ENCODE measurements around the gene RXRA. TPM values are rescaled to one million over a fixed set of nuclear protein-coding genes. Genes with fewer than 3 reads are reported as not detected.

The RXRA gene
- total RNA-seq, 2 experiments from 2014 or later: 1.2 to 1.4 TPM

DNA sequence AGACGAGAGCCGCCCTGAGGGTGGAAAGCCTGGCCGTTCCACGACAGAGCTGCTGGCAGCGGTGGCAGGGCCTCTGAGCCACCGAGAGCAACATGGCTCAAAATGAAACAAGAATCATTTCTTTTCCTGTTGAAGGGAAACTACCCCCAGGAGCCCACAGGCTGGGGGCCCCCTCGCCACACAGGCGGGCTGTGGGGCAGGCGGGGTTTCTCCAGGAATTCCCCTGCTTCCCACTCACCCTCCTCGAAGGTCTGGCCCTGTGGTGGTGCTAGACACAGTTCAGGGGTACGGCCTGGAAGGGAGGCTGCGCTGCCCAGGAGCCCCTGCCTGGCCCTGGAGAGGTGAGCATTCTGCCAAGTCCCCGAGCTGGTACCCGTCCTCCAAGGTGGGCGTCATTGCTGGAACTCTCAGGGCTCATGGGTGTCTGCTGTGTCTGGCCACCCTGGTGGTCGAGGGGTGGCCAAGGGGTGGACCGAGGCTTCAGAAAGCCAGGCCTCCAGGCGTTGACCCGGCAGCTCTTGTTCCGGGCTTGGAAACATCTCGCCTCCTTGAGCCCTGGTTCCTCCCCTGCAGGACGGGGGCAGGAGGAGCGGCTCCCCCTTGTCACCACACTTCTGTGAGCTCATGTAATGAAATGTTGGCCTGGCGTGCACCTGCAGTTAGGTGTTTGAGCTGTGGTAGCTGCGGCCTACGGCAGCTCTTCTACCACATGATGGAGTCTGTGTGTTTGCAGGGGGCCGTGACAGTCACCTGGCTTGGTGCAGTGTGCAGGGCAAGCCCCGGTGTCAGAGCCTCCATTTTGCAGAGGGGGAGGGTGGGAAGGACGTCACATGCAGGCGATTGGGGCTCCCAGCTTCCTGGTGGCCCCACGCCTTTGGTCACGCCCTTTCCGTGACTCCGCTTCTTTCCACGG is 65.3 kb downstream of the RXRA start:
- peak overlapping the region; percentile 58 for H3K4me3 Mint-ChIP-seq
- CTCF ChIA-PET: interaction anchor here (0.9 to 1.8 kb wide), 6 partner anchors 11 to 64 kb away, joined by 3 to 4 read pairs (median 3); no protein-coding TSS in a partner anchor
- H3K27me3 Mint-ChIP-seq: peaks cover 7% of the 10 kb centered on the region
- peaks cover 44% of the 10 kb centered on the region for H3K4me1 Mint-ChIP-seq
- POLR2A ChIA-PET: no interaction called here
- peak overlapping the region; percentile 91 for H3K27ac Mint-ChIP-seq
- no peaks in the 10 kb centered on the region for H3K36me3 Mint-ChIP-seq (ENCODE audit: low read depth)
- peaks cover 4% of the 10 kb centered on the region for H3K9me3 Mint-ChIP-seq
- peak; percentile 55 for DNase-seq

DNA sequence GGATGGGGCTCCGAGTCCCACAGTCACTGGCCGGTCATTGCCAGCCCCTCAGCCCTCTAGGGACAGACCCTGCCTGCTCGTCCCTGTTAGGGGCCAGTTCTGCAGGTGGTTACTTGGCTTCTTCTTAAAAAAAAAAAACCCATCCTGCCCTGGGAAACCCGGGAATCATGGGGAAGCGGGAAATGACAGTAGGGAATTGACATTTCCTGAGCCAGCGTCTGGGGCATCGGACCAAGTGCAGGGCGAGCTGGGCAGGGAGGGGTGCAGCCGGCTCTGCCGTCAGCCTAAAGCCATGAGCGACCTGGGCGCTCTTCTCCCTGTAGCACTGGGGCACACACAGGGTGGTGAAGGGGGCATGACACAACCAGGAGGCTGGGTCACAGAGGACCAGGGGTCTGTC is 66.6 kb downstream of the RXRA start:
- Mint-ChIP-seq H3K4me3 (no peak overlapping the region), H3K4me1 (peaks cover 56% of the 10 kb centered on the region), H3K27ac (no peak overlapping the region), H3K36me3 (ENCODE audit: low read depth) (no peaks in the 10 kb centered on the region), H3K9me3 (peaks cover 4% of the 10 kb centered on the region), H3K27me3 (peaks cover 6% of the 10 kb centered on the region)
- ChIA-PET POLR2A (no interaction called here), CTCF (interaction anchor here (0.7 kb wide), 1 partner anchor 235 kb away, joined by 3 read pairs; no protein-coding TSS in a partner anchor)
- no peak for DNase-seq

DNA sequence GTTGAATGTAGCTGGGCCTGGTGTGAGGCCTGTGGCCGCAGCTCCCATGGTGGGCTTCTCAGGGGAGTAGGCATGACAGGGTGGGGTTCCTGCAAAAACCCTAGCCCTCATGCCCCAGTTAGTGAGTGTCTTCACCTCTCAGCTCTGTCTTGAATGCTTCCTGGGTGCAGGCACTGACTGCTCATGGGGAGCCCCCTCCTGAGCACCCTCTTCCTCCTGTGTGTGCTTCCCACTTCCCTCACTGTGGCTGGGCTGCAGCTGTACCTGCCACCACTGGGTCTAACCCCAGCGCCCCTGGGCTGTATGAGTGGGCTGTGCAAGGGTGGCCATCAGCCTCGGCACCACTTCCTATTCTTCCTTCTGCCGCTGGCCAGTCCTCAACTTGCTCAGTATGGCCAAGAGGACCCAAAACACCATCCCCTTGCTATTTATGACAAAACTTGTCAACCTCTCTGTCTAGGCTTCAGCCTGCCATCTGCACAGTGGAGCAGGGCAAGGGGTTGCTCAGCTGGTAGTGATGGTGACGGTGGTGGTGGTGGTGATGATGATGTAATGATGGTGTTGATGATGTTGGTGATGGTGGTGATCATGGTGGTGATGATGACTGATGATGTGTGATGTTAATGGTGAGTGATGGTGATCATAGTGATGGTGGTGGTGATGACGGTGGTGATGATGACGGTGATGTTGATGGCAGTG is 67.5 kb downstream of the RXRA start:
- ChIA-PET CTCF (interaction anchor here (0.7 to 1.2 kb wide), 2 partner anchors 20 to 235 kb away, joined by 3 read pairs; no protein-coding TSS in a partner anchor), POLR2A (no interaction called here)
- Mint-ChIP-seq H3K36me3 (ENCODE audit: low read depth) (no peaks in the 10 kb centered on the region), H3K4me1 (peaks cover 54% of the 10 kb centered on the region), H3K9me3 (peaks cover 4% of the 10 kb centered on the region), H3K27me3 (peaks cover 1% of the 10 kb centered on the region), H3K27ac (peak overlapping the region; percentile 28), H3K4me3 (no peak overlapping the region)
- DNase-seq: no peak

DNA sequence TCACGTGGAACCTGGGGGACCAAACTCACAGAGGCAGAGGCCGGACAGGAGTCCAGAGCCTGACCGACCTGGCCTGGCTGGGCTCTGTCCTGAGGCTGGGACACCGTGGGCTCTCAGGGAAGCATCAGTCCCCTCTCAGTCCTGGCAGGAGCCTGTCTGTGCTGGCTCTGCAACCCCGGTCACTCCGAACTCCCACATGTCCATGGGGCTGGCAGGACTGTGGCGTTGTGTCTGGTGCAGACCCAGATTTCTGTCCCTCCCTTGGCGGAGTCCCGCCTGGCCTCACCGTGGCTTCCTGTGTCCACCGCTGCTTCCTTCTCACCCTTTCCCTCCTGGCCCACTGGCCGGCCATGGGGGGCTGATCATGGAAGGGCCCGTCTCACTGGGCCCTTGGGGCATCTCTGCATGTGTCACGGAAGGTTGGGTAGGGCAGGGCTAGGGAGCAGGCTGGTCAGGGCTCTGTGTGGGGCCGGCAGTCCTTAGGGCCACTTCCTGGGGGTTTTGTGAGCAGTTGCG is 68.8 kb downstream of the RXRA start:
- H3K4me1 Mint-ChIP-seq: peaks cover 54% of the 10 kb centered on the region
- POLR2A ChIA-PET: no interaction called here
- no peak overlapping the region for H3K4me3 Mint-ChIP-seq
- H3K27me3 Mint-ChIP-seq: peaks cover 1% of the 10 kb centered on the region
- no peak overlapping the region for H3K27ac Mint-ChIP-seq
- H3K9me3 Mint-ChIP-seq: peaks cover 10% of the 10 kb centered on the region
- DNase-seq: no peak
- CTCF ChIA-PET: no interaction called here
- H3K36me3 Mint-ChIP-seq (ENCODE audit: low read depth): no peaks in the 10 kb centered on the region

DNA sequence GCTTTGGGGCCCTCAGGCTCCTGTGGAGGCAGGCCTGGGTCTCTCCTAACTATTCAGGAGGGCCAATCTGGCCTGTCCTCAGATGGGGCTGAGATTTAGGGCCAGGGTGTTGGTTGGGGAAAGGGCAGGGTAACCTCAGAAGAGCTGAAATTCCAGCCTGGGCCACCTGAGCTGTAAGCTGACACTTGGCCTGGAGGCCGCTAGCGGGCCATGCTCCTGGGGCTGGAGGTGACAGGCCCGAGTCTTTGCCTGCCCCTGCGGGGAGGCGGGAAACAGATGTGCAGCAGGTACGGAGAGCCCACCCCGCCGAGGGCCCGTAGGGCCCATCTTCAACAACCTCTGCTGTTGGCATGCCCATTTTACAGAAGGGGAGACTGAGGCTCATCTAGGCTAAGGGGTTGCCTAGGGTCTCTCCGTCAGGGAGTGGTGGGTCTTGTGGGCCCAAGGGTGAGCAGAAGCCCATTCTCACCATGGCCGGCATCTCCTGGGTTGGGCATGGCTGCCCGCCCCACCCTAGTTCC is 69.5 kb downstream of the RXRA start:
- H3K36me3 Mint-ChIP-seq (ENCODE audit: low read depth): no peaks in the 10 kb centered on the region
- ChIA-PET POLR2A (interaction anchor here (0.5 kb wide), 1 partner anchor 94 kb away, joined by 3 read pairs; no protein-coding TSS in a partner anchor), CTCF (interaction anchor here (0.8 to 2.6 kb wide), 4 partner anchors 11 to 225 kb away, joined by 3 to 9 read pairs (median 3); no protein-coding TSS in a partner anchor)
- H3K9me3 Mint-ChIP-seq: peaks cover 10% of the 10 kb centered on the region
- H3K27me3 Mint-ChIP-seq: peaks cover 1% of the 10 kb centered on the region
- H3K27ac Mint-ChIP-seq: peak overlapping the region; percentile 74
- peaks cover 47% of the 10 kb centered on the region for H3K4me1 Mint-ChIP-seq
- H3K4me3 Mint-ChIP-seq: peak overlapping the region; percentile 49
- no peak for DNase-seq

DNA sequence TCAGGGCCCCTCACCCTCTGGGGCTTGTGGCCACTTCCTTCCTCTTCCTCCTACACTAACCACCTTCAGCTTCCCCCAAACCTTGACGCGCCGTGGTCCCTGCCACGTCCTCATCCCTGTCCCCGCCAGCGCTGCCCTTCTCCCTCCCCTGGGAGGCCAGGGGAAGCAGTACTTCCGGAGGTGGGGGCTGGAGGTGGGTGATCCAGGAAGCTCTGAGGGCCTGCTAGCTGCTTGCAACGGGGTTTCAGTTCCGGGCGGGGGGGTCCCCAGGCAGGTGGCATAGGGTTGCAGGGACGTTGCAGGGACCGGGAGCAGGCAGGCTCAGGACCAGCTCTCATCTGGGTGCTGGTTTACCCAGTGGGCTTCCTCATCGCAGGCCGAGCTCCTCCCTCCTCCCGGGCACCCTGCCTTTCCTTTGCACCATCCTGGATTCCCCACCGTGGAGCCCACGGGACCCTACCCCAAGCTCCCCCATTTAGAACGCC is 70.0 kb downstream of the RXRA start:
- Mint-ChIP-seq H3K9me3 (peaks cover 10% of the 10 kb centered on the region), H3K4me1 (peaks cover 42% of the 10 kb centered on the region), H3K4me3 (peak overlapping the region; percentile 49), H3K27ac (peak overlapping the region; percentile 83), H3K36me3 (ENCODE audit: low read depth) (no peaks in the 10 kb centered on the region), H3K27me3 (peaks cover 1% of the 10 kb centered on the region)
- peak; percentile 49 for DNase-seq
- ChIA-PET CTCF (interaction anchor here (0.6 to 2.6 kb wide), 5 partner anchors 10 to 225 kb away, joined by 3 to 9 read pairs (median 3); no protein-coding TSS in a partner anchor), POLR2A (interaction anchor here (0.5 kb wide), 1 partner anchor 94 kb away, joined by 3 read pairs; no protein-coding TSS in a partner anchor)

DNA sequence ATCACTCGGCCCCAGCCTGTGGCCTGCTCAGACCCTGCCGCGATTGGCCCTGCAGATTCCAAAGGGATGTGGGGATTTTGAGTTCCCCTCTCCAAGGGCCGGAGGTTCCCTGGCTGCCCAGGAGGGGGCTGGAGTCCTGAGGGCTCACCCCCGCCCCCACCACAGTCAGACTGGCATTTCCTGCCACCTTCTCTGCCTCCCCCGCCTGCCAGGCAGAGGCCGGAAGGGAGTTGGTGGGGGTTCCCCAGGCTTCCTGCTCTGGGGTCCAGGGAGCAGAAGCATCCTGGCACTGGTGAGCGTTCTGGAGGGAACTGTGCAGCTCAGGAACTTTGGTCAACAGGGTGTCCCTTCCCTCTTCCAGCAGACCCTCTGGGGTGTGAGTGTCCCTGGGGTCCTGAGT is 70.6 kb downstream of the RXRA start:
- ChIA-PET POLR2A (no interaction called here), CTCF (interaction anchor here (0.6 to 2.6 kb wide), 5 partner anchors 10 to 226 kb away, joined by 3 to 9 read pairs (median 3); no protein-coding TSS in a partner anchor)
- peak; percentile 52 for DNase-seq
- Mint-ChIP-seq H3K36me3 (ENCODE audit: low read depth) (no peaks in the 10 kb centered on the region), H3K27ac (peak overlapping the region; percentile 83), H3K4me3 (peak overlapping the region; percentile 49), H3K27me3 (peaks cover 1% of the 10 kb centered on the region), H3K9me3 (peaks cover 10% of the 10 kb centered on the region), H3K4me1 (peaks cover 37% of the 10 kb centered on the region)

DNA sequence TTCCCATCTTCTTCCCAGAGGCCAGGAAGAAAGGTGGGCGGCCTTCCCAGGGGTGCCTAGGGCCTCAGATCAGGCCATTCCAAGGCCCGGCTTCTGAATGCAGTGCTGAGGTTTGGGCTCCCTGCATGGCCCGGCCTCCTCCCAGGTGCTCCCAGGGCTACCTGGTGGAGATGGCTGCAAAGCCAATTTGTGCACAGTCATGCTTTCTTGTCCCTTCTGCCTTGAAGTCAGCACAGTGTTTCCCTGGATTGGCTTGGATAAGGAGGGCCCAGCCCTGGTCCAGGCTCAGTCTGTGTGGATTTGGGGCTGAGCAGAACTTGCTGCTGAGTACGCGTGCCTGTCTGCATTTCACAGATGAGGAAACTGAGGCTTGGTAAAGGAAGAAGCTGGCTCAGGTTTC is 72.5 kb downstream of the RXRA start:
- Mint-ChIP-seq H3K36me3 (ENCODE audit: low read depth) (no peaks in the 10 kb centered on the region), H3K4me1 (peaks cover 27% of the 10 kb centered on the region), H3K27me3 (no peaks in the 10 kb centered on the region), H3K4me3 (no peak overlapping the region), H3K27ac (no peak overlapping the region), H3K9me3 (peaks cover 10% of the 10 kb centered on the region)
- ChIA-PET CTCF (interaction anchor here (1.4 to 1.5 kb wide), 2 partner anchors 228 to 231 kb away, joined by 3 to 4 read pairs; no protein-coding TSS in a partner anchor), POLR2A (no interaction called here)
- DNase-seq: no peak

DNA sequence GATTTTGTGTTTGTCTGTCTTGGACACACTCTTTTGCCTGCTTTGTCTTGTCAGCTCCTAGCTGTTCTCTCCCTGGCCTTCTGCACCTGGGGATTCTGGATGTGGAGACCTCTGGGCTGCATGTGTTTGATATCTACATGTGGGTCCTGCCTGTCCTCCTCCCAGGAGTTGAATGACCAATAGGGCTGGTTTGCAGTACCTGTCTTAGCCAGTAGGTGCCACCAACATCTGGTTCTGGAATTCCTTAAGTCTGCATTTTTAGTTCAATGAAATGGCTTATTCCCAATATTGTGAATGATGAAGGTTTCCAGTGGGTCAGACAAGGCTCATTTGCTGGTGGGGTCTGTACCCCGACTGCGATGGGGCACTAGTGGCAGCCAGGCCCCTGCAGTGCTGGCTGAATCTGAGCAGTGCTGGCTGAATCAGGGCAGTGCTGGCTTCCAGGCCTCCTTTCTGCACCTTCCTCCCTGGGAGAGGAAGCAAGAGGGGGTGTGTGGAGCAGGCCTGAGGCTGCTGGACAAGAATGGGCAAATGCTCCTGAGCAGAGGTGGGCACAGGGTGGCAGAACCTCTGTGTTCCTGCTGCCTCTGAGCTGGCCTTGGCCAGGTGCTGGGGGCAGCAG is 73.3 kb downstream of the RXRA start:
- H3K27me3 Mint-ChIP-seq: no peaks in the 10 kb centered on the region
- no peaks in the 10 kb centered on the region for H3K36me3 Mint-ChIP-seq (ENCODE audit: low read depth)
- H3K9me3 Mint-ChIP-seq: peaks cover 6% of the 10 kb centered on the region
- no peak for DNase-seq
- ChIA-PET CTCF (interaction anchor here (0.7 to 1.5 kb wide), 3 partner anchors 16 to 232 kb away, joined by 3 to 4 read pairs (median 3); no protein-coding TSS in a partner anchor), POLR2A (no interaction called here)
- H3K4me1 Mint-ChIP-seq: peaks cover 31% of the 10 kb centered on the region
- H3K4me3 Mint-ChIP-seq: no peak overlapping the region
- no peak overlapping the region for H3K27ac Mint-ChIP-seq

DNA sequence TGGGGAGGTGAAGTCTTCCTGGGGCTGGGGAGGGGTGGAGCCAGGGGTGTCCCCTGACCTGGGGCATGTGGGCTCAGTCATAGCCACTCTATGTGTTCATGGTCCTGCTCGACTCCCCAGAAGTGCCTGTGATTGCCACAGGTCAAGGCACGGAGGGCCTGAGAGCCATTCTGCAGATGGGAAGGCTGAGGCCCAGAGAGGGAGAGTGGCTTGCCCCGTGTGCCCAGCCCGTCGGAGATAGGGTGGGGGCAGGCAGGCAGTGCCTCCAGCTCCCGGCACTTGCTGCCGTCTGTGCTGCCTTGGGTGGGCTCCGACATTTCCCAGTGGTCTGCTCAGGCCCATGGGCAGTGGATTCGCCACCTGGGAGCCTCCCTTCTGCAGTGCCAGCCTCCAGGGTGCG is 74.0 kb downstream of the RXRA start:
- H3K36me3 Mint-ChIP-seq (ENCODE audit: low read depth): no peaks in the 10 kb centered on the region
- no peak overlapping the region for H3K27ac Mint-ChIP-seq
- no peaks in the 10 kb centered on the region for H3K27me3 Mint-ChIP-seq
- H3K4me3 Mint-ChIP-seq: no peak overlapping the region
- ChIA-PET POLR2A (no interaction called here), CTCF (interaction anchor here (0.7 to 1.5 kb wide), 3 partner anchors 17 to 232 kb away, joined by 3 to 4 read pairs (median 3); no protein-coding TSS in a partner anchor)
- peaks cover 6% of the 10 kb centered on the region for H3K9me3 Mint-ChIP-seq
- DNase-seq: no peak
- peaks cover 34% of the 10 kb centered on the region for H3K4me1 Mint-ChIP-seq

DNA sequence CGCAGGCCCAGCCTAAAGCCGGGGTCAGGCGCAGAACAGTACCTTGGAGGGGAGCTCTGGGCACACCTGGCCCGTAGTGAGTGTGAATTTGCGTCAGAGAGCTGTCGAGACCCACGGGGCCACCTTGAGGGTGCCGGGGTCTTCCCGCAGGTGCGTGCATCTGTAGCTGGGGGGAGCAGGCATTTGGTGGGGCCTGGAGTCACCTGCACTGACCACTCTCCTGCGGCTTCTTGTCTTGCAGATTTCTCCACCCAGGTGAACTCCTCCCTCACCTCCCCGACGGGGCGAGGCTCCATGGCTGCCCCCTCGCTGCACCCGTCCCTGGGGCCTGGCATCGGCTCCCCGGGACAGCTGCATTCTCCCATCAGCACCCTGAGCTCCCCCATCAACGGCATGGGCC is 75.1 kb downstream of the RXRA start:
- CTCF ChIA-PET: no interaction called here
- Mint-ChIP-seq H3K27ac (peak overlapping the region; percentile 31), H3K36me3 (ENCODE audit: low read depth) (no peaks in the 10 kb centered on the region), H3K4me3 (no peak overlapping the region), H3K27me3 (no peaks in the 10 kb centered on the region), H3K9me3 (peaks cover 6% of the 10 kb centered on the region), H3K4me1 (peaks cover 38% of the 10 kb centered on the region)
- DNase-seq: no peak
- POLR2A ChIA-PET: no interaction called here

DNA sequence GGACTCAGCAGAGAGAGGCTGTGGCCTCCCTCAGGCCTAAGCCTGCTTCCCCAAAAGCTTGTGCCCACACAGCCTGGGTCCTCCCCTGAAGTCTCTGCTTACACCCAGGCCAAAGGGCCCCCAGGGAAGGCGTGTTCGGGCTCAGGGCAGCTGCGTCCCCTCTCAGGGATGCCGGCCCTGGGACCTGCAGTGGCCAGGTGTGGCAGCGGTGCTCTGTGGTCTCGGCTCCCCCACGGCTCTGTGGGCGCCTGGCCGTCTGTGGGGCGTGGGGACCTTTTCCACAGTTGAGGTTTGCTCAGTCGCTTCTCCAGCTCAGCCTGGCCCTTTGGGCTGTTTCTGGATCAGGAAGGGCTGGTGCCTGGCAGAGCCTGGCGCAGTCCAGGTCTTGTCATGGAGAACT is 75.9 kb downstream of the RXRA start:
- Mint-ChIP-seq H3K36me3 (ENCODE audit: low read depth) (no peaks in the 10 kb centered on the region), H3K4me1 (peaks cover 37% of the 10 kb centered on the region), H3K27ac (no peak overlapping the region), H3K4me3 (no peak overlapping the region), H3K27me3 (no peaks in the 10 kb centered on the region), H3K9me3 (peaks cover 6% of the 10 kb centered on the region)
- CTCF ChIA-PET: no interaction called here
- POLR2A ChIA-PET: no interaction called here
- DNase-seq: no peak
